ENCODE measurements around the gene HCST.

Gene HCST

DNA sequence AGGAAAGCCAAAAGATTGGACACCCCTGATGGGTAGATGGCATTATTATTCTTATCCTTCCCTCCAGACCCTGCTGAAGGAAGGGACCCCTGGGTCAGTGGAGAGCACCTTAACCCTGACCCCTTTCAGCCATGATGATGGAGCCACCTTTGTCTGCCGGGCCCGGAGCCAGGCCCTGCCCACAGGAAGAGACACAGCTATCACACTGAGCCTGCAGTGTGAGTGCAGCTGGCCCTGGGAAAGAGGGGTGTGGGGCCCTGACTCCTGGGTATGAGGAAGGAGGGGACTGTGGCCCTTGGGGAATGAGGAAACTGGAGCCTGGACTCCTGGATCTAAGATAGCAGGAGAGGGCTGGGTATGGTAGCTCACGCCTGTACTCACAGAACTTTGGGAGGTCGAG, 42.9 kb upstream of the HCST start:
- TF ChIP-seq, protein P1, sequence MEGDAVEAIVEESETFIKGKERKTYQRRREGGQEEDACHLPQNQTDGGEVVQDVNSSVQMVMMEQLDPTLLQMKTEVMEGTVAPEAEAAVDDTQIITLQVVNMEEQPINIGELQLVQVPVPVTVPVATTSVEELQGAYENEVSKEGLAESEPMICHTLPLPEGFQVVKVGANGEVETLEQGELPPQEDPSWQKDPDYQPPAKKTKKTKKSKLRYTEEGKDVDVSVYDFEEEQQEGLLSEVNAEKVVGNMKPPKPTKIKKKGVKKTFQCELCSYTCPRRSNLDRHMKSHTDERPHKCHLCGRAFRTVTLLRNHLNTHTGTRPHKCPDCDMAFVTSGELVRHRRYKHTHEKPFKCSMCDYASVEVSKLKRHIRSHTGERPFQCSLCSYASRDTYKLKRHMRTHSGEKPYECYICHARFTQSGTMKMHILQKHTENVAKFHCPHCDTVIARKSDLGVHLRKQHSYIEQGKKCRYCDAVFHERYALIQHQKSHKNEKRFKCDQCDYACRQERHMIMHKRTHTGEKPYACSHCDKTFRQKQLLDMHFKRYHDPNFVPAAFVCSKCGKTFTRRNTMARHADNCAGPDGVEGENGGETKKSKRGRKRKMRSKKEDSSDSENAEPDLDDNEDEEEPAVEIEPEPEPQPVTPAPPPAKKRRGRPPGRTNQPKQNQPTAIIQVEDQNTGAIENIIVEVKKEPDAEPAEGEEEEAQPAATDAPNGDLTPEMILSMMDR (conservative IDR thresholded peaks at IDR 0.05; ENCODE audit: low read depth, low read length): no peak
- H3K79me2 ChIP-seq (ENCODE audit: insufficient read depth, low read depth): no peaks in the 10 kb centered on the region
- no peaks in the 10 kb centered on the region for H3K36me3 ChIP-seq (ENCODE audit: insufficient read depth)
- H3K9ac ChIP-seq: no peak overlapping the region
- H3K4me1 ChIP-seq (ENCODE audit: low read depth, poor library complexity, severe bottlenecking): no peaks in the 10 kb centered on the region
- no peak overlapping the region for H3K27ac ChIP-seq
- H3K4me2 ChIP-seq: no peak overlapping the region
- no peak overlapping the region for H3K4me3 ChIP-seq (IDR thresholded peaks at IDR 0.05; ENCODE audit: insufficient read depth, low read depth, low read length)
- peaks cover 88% of the 10 kb centered on the region for H3K27me3 ChIP-seq (ENCODE audit: insufficient read depth, low read depth)
- H4K20me1 ChIP-seq (ENCODE audit: insufficient read depth): no peaks in the 10 kb centered on the region
- H2AFZ ChIP-seq (ENCODE audit: low read depth): no peak overlapping the region

DNA sequence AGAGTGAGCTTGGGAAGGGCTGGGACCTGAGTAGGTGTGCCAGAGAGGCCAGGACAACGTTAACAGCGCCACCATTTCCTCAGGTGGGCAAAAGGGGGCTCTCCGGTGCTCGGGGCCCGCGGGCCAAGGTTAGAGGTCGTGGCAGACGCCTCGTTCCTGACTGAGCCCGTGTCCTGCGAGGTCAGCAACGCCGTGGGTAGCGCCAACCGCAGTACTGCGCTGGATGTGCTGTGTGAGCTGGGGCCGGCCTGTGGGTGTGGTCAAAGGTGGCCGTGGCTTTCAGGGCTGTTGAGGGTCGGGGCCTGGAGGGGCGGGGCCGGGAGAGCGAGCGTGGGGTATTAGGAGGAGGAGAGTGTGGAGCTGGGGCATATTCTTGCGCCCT, 41.9 kb upstream of the HCST start:
- H3K4me2 ChIP-seq: no peak overlapping the region
- peaks cover 89% of the 10 kb centered on the region for H3K27me3 ChIP-seq (ENCODE audit: insufficient read depth, low read depth)
- H3K27ac ChIP-seq: no peak overlapping the region
- no peaks in the 10 kb centered on the region for H3K79me2 ChIP-seq (ENCODE audit: insufficient read depth, low read depth)
- no peak overlapping the region for H2AFZ ChIP-seq (ENCODE audit: low read depth)
- no peaks in the 10 kb centered on the region for H3K4me1 ChIP-seq (ENCODE audit: low read depth, poor library complexity, severe bottlenecking)
- TF ChIP-seq, protein P1 (conservative IDR thresholded peaks at IDR 0.05; ENCODE audit: low read depth, low read length): no peak
- no peak overlapping the region for H3K9ac ChIP-seq
- H3K36me3 ChIP-seq (ENCODE audit: insufficient read depth): no peaks in the 10 kb centered on the region
- no peaks in the 10 kb centered on the region for H4K20me1 ChIP-seq (ENCODE audit: insufficient read depth)
- H3K4me3 ChIP-seq (IDR thresholded peaks at IDR 0.05; ENCODE audit: insufficient read depth, low read depth, low read length): no peak overlapping the region

GRCh38 chr19:35860818-35861639, 41.3 kb upstream of the HCST start:
- H3K4me2 ChIP-seq: no peak overlapping the region
- no peak overlapping the region for H3K27ac ChIP-seq
- H2AFZ ChIP-seq (ENCODE audit: low read depth): no peak overlapping the region
- no peaks in the 10 kb centered on the region for H3K4me1 ChIP-seq (ENCODE audit: low read depth, poor library complexity, severe bottlenecking)
- no peaks in the 10 kb centered on the region for H3K36me3 ChIP-seq (ENCODE audit: insufficient read depth)
- no peaks in the 10 kb centered on the region for H3K79me2 ChIP-seq (ENCODE audit: insufficient read depth, low read depth)
- H4K20me1 ChIP-seq (ENCODE audit: insufficient read depth): no peaks in the 10 kb centered on the region
- TF ChIP-seq, protein P1 (conservative IDR thresholded peaks at IDR 0.05; ENCODE audit: low read depth, low read length): no peak
- no peak overlapping the region for H3K9ac ChIP-seq
- H3K27me3 ChIP-seq (ENCODE audit: insufficient read depth, low read depth): peaks cover 90% of the 10 kb centered on the region
- no peak overlapping the region for H3K4me3 ChIP-seq (IDR thresholded peaks at IDR 0.05; ENCODE audit: insufficient read depth, low read depth, low read length)

DNA sequence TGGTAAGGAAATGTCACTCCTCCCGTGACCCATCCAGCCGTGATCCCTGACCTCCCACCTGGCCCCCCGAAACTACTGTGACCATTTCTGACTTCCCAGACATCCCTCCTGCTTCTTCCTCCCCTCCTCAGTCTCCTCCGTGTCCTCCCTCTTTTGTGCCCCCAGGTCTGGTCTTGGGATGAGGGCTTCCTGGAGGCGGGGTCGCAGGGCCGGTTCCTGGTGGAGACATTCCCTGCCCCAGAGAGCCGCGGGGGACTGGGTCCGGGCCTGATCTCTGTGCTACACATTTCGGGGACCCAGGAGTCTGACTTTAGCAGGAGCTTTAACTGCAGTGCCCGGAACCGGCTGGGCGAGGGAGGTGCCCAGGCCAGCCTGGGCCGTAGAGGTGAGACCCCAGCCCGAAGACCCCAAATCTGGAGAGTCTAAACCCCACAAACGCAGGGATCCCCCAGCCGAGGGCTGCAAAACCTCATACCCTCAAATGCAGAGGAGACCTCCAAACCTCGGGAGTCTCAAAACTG, 40.6 kb upstream of the HCST start:
- Histone ChIP-seq H3K9ac (no peak overlapping the region), H3K27ac (no peak overlapping the region), H4K20me1 (ENCODE audit: insufficient read depth) (no peaks in the 10 kb centered on the region), H3K27me3 (ENCODE audit: insufficient read depth, low read depth) (peaks cover 90% of the 10 kb centered on the region), H3K4me3 (IDR thresholded peaks at IDR 0.05; ENCODE audit: insufficient read depth, low read depth, low read length) (no peak overlapping the region), H3K4me1 (ENCODE audit: low read depth, poor library complexity, severe bottlenecking) (no peaks in the 10 kb centered on the region), H3K36me3 (ENCODE audit: insufficient read depth) (no peaks in the 10 kb centered on the region), H3K79me2 (ENCODE audit: insufficient read depth, low read depth) (no peaks in the 10 kb centered on the region), H3K4me2 (no peak overlapping the region), H2AFZ (ENCODE audit: low read depth) (no peak overlapping the region)
- TF ChIP-seq, protein P1 (conservative IDR thresholded peaks at IDR 0.05; ENCODE audit: low read depth, low read length): no peak

Data from KMS-11 (cell line).